GM19240 (cell line): ENCODE measurements around the gene C12orf60.
"Not testable (repeated sequence)": the region's sequence is repeated elsewhere in the genome, so short reads cannot be mapped to it uniquely, and the experiment has no call there.

Experiments
- DNase-seq: peaks from one replicate; pipeline ENCODE4 v3.0.0; 2011; ENCODE audit warnings: low spot score; ENCODE audit not compliant: insufficient read length

The C12orf60 gene, protein sequence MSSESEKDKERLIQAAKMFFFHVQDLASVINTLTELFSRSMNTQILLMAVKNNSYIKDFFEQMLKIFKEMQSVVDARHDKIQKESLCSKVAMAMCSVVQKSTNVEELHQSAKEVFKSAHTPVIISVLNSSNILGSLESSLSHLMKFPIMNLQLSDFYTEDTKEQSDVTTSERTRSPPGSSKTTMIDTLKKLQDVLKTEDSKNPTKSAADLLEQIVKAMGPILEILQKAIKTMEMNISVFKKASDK

DNA sequence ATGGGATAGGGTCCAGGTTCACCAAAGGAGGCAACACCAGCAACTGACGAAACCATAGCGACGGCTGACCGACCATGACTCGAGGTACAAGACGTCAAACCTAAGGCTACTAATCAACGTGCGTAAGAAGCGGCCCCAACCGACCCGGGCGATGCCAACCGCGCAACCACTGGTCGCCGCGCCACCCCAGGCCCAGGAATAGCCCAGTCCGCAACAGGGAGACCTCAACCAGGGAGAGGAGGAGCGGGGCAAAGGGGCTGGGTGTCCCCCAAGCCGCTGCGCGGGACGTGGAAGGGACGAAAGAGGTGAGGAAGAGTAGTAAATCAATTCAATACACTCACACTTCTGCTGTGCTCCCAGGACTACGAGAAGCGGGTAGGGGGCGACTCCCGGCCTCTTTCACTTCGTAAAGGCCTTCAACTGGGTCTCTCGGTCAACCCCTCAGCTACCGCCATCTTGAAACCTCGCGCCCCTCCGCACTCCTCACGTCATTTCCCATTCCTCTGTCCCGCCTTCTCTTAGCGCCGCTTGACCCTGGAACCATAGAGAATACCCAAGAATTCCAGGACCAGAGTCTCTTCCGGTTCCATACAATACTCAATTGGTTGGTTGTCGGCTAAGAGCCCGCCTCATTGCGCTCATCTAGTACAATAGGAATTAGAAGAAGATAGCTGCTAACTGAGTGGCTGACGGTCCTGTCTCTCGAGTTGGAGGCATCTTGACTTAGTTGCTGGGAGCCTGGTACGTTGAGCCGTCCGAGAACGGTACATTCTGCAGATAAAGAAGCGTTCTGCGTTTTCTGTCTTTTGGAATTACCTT, at the start of gene C12orf60, which contains the start of gene WBP11:
TSS of gene C12orf60 (plus strand) at position 660 of the 819 bp plus-strand sequence. CDS start 19,266 bp downstream, outside the sequence.
TSS of gene WBP11 (minus strand) at position 468 of the 819 bp plus-strand sequence. CDS start 2,095 bp downstream, outside the sequence.
- peak; percentile 70 for DNase-seq

DNA sequence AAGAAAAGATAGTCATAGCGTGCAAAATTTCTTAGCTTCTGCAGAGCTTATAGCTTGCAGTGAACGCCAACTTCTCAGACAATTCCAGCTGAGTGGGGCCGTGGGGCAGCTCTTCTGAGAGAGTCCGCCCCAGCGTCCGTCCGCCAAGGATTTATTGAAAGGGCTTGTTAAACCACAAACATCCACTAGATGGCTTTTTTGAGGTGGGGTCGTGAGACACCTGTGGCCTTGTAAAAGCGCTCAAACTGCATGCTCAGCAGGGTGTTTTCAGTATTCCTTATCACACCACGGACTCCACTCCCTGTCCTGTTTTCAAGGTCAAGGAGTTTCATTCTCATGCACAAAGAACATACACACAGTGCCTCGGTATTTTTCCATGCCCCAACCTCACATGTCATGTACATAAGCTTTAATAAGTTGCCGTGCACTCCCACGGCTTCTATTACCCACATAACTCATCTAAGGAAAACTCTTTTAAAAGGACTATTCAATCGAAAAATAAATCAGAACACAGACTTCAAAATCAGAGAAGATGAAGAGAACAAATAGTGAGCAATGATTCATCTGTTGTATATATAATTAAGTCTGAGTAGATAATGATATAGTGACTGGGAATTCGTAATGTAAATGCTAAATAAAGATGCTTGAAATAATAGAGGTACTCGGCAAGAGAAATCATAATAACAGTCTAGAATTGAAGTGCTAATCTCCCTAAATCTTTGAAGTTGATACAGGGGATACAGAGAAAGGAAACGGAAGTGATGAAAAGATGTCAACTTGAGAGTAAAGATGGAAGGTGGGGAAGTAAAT, 46.9 kb upstream of the C12orf60 start:
- no peak for DNase-seq

DNA sequence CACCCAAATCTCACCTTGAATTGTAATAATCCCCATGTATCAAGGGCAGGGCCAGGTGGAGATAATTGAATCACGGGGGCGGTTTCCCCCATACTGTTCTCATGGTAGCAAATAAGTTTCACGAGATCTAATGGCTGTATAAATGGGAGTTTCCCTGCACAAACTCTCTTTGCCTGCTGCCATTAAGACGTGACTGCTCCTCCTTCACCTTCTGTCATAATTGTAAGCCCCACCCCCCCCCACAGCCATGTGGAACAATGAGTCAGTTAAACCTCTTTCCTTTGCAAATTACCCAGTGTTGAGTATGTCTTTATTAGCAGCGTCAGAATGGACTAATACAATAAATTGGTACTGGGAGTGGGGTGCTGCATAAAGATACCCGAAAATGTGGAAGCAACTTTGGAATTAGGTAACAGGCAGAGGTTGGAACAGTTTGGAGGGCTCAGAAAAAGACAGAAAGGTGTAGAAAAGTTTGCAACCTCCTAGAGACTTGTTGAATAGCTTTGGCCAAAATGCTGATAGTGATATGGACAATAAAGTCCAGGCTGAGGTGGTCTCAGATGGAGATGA, 43.7 kb upstream of the C12orf60 start:
- DNase-seq, result not testable (repeated sequence)

DNA sequence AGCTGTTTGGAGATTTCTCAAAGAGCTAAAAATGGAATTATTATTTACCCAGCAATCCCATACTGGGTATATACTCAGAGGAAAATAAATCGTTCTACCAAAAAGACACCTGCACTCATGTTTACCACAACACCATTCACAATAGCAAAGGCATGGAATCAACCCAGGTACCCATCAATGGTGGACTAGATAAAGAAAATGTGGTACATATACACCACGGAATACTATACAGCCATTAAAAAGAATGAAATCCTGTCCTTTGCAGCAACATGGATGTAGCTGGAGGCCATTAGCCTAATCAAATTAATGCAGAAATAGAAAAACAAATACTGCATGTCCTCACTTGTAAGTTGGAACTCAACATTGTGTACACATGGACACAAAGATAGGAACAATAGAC, 38.1 kb upstream of the C12orf60 start:
- DNase-seq, result no peak

DNA sequence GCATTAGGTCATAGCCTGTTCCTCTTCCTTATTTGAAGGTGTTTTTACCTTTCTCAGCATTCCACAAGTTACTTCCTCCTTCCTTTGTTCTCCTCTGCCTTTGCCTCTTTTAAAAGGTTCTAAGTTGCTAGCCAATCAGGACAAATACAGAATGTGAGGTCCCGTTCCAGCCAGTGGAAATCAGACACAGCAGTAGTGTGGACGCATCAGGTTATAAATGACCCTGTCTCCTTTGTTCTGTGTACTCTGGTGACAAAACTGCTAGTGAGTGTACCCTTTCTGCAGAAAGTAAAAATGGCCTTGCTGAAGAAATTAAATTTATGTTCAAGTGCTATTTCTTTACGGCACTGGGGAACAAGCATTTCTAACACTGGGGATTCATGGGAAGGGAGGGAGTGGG, 37.5 kb upstream of the C12orf60 start:
- not testable (repeated sequence) for DNase-seq

DNA sequence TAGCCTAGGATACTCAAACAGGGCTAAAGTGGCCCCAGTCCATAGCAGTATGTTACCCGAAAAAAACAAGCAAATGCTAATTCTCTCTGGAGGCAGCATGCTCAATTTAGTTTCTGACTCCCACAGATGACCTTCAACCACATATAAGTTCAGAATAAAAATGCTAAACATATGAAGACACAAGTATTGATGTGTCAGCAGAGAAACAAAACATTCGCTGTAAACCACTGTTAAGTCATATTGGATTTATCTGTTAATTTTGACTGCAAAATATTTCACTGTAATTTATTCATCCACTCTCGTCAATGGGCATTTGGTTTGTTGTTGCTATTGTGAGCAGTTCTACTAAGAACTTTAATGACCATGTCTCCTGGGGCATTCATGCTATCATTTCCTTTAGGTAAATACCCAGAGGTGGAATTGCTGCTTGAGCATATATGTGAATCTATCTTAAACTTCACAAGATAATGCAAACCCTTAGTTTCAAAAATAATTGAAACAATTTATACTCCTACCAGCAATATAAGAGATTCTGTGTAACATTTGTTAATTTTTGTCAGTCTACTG, 36.7 kb upstream of the C12orf60 start:
- no peak for DNase-seq

DNA sequence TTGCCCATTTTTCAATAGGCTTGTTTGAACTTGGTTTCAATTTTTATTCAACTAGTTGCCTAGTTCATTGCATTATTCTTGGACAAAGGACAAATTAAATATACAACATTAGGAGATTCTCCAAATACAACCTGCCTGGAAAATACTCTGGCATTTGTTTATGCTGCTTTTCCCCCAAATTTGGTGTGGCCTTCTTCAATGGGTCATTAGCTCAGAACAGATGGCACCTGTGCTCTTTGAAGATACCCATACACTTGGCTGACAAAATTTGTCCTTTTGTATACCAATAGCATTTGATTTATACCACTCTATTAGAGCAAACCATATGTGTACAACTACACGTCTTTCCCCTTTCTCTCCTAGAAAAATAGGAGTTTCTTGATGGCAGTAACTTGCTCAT, 35.9 kb upstream of the C12orf60 start:
- no peak for DNase-seq

DNA sequence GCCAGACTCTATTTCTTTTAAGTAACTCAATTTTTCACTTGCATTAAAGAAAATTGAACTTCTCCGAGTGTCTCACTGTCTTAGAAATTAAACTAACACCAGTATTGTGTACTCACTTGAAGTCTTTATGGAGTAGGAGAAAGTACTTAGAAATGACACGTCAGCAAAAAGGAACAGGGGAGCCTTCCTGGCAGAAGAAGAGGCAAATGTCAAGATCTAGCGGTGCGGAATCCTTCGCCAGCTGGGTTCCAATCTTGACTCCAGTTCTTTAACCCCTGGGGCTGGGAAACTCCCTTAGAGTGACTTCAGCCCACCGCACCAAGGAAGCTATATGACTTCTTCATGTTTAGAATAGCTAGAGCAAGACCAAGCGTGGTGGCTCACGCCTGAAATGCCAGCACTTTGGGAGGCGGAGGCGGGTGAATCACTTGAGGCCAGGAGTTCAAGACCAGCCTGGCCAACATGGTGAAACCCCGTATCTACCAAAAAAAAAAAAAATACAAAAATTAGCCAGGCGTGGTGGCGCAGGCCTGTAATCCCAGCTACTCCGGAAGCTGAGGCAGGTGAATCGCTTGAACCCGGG, 34.6 kb upstream of the C12orf60 start:
- no peak for DNase-seq

DNA sequence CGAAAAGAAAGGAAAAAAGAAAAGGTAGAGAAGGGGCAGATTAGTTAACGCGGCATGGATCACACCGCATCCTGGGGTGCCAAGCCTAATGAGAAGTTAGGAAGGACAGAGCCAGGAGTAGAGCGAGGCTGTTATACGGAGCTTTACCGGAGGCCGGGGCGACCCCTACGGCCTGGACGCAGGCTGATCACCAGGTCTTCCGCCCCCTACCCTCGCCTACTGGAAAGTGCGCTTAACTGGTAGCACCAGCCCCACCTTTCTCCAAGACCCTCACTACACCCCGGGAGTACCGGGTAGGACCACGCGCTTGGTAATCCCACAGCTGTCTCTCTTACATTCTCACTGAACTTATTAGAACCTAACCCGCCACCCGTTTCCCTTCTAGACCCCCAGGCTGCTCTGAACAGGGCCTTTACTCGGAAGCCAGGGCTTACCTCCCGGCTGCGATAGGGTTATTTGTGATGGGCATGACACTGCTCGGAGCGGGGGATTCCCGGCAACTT, 34.0 kb upstream of the C12orf60 start:
- DNase-seq, result no peak

DNA sequence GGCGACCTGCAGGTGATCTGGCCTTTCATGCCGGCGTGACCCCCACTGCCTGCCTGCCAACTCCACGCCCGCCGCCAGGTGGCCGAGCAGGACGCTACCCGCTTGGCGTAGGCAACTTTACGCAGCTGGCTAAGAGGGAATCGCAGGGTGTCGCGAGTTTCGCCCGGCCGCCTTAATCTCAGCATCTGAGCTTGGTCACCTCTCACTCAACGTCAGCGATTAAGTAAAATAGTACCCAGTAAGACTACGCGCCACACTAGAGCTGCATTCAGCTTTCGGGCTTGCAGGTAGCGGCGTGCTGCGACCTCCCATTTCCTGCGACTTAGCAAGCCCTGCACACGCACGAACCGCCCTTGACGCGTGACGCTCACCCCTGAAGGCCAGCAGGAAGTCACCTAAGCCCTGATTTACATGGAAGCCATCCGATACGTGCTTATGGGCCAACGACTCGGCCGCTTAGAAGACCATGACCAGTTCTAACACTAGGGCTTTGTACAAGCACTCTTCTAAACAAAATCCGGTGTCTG, 33.4 kb upstream of the C12orf60 start:
- no peak for DNase-seq

DNA sequence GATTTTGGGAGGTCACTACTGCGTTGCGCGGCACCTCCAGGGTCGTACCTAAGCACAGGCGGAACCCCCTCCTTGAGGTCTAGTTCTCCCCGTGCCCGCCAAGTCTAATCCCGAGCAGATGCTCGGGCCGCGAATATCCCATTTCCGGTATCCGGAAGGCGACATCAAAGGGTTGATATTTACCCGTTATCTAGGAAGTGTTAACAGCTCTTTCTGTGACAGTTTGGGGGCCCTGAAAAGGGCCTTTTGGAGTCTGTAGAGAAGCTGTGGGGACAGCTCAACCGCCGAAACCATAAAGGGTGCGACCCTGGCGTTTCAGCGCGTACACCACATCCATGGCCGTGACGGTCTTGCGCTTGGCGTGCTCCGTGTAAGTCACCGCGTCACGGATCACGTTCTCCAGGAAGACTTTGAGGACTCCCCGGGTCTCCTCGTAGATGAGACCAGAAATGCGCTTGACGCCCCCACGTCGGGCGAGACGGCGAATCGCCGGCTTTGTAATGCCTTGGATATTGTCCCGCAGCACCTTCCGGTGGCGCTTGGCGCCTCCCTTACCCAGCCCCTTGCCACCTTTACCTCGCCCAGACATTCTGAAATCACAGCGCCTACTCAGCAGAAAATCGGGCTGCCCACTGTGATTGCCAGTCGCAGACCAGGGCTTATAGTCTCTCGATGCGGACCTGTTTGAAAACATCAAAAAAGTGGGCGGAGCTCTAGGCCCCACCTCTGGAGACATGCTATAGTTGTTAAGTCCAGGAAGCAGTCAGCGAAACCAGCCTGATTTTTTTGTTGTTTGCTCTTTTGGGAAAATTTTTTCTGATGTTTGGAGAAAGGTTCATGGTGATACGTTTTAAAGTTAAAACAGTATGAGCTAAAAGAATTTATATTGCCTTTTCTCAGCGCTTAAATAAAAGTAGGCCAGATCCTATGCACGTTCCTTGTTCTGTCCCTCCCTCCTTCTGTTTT, 32.7 kb upstream of the C12orf60 start:
- no peak for DNase-seq

DNA sequence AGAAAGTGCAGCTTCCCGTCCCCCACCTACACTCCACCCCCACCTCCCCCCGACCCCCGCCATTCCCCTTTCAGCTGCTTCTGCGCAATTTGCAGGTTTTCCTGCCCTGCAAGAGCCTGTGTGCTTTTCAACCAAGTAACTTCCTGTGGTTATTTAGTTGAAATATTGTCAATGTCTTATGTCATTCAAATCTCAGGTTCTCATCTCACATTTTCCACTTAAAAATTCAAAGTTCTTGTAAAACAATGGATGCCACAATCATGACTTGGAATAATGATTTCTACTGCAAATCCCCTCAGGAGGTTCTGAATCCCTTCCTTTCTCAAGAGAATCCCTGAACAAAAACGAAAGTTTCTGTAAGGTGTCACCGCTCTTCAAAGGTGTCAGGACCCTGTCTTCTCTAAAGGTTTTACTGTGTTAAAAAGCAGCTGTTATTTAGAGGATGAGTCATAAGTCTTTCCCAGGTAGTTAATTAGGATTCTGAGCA, 31.8 kb upstream of the C12orf60 start:
- no peak for DNase-seq

DNA sequence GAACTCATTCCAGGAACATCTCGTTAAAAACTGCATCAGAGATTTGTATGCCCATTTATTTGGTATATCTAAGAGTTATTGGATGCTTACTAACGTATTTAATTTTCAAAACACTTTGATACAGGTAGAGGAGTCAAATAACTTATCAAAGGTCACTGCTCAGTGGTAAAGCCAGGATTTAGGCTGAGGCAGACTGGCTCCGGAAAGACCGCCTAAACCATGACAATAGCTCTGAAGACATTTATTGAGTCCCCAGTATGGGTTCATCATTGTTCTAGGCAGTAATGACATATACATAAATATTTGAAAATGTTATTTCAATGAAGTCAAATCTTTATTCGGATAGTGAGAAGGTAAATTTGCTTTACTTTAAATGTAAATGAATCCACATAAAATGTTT, 30.5 kb upstream of the C12orf60 start:
- DNase-seq, result no peak

DNA sequence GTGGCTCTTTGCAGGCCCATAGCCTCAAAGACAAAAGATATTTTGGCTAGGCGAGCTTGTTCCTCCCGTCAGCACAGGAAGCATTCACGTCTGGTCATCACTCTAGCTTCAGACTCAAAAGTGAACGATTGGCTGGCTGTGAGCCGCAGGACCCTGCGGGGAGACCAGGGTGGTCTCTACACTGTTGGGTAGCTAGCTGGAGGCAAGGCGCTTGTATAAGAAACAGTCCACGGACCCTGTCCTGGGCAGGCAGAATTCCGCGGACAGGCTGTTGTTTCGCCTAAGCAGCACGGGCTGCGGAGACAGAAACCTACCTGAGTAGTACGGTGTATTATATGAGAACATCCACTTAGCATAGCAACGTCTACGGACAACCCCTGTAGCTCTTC, 29.8 kb upstream of the C12orf60 start:
- DNase-seq, result no peak

DNA sequence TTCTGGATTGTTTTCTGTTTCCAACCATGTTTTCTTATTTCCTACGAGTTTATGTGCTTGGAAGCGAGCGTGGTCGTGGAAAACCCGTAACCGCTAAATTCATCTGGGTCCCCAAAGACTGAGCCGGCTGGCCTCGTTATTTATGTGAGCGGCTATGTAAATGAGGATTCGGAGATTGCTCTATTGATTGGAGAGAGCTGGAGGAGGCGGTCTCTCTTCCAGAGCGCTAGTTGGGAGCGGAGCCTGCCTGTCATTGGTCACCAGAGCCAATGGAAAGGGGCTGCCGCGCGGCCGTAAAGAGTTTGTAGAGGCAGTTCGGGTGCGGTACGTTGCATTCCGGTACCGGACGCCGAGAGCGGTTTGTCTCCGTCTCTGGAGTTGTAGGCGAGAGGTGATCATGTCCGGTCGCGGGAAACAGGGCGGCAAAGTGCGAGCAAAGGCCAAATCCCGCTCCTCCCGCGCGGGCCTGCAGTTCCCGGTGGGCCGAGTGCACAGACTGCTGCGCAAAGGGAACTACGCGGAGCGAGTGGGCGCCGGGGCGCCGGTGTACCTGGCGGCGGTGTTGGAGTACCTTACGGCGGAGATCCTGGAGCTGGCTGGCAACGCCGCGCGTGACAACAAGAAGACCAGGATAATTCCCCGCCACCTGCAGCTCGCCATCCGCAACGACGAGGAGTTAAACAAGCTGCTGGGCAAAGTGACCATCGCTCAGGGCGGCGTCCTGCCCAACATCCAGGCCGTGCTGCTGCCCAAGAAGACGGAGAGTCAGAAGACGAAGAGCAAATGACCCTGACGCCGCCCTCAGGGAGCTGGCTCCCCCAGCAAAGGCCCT, 29.2 kb upstream of the C12orf60 start:
- DNase-seq, result peak; percentile 33

DNA sequence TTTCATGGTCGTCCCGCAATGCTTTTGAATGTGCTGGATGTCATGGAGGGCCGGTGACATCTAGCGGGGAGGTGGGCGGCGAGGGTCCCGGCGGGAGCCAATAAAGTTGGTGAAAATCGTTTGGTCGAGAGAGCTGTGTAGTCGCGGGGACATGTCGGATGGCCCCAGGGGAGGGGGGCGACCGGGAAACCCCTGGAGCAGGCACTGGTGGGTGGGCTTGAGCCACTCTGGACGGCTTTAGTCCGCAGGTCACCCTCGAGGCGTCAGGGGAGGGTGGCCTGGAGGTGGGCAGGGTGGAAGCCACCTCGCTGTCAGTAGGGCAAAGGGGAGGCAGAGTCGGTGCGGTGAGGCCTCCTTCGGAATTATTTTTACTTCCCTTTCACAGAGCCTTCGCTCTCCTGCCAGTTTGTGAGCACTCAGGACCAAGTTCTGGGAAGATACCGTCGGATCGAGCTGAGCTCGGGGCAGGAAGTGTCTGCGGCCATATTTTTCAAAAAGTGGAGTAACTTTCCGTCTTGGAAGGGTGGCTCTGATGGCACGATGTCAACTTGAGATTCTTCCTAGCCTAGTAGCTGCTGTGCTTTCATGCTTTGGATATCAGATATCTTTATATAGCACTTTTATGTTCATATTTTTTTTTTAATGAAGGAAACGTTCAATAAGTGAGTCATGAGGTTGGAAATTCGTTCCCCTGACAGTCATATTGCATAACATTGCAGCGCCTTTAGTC, 28.4 kb upstream of the C12orf60 start:
- DNase-seq, result no peak

DNA sequence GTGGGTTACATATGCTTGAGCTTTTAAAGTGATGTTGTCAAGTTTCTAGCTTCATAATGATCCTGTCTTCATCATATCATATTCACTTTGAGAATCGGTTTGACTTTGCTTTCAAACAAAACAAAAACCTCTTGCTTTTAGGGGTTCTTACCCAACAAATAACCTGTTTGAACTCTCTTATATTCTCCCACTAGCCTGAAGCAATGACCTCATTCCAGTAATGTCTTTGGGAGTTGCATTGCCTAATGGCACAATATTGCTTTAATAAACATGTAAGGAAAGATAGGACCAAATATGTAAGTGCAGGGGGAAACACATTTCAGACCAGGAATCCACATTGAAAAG, 27.9 kb upstream of the C12orf60 start:
- no peak for DNase-seq
